HG03520 (cell line): ENCODE measurements around the gene CSNK2B.

ENCODE experiments used
- ATAC-seq: cut with Tn5 transposase; IDR thresholded peaks from one replicate; pipeline ENCODE4 v1.9.1; 2021; ENCODE audit warnings: mild to moderate bottlenecking, moderate library complexity; ENCODE audit not compliant: unreplicated experiment

Gene CSNK2B

GRCh38 chr6:31660381-31661261 is 5.3 kb upstream of the CSNK2B start, which contains the start of gene C6orf47:
C6orf47 (minus strand) TSS chr6:31660778; CDS start chr6:31659947, 831 bp downstream.
- peak; percentile 44 for ATAC-seq

DNA sequence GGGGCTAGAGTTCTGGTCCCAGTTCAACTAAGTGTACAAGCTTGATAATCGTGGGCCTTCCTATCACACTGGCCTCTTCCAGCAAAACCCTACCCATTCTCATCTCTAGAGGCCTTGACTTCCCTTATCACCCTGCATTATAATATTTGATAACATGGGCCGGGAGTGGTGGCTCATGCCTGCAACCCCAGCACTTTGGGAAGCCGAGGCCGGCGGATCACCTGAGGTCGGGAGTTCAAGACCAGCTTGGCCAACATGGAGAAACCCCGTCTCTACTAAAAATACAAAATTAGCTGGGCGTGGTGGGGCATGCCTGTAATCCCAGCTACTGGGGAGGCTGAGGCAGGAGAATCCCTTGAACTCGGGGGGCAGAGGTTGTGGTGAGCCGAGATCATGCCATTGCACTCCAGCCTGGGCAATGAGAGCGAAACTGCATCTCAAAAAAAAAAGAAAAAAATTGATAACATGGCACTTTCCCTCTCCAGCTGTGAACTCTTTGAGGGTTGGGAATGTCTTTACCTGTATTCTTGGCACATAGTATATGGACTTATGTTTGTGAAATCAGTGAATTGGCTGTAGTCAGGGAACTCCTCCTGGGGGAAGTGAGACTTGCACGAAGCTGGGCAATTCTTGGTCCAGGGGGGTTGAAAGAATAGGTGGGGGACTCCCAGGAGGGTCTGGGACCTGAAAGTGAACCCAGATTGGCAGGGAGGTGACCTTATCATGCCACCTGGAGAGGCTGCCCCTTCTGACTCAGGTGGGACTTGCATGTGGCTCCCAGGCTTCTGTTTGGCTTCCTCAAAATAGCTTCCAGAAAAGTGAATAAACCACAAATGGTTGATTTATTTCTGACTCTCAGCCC is 4.4 kb upstream of the CSNK2B start:
- ATAC-seq, result no peak

DNA sequence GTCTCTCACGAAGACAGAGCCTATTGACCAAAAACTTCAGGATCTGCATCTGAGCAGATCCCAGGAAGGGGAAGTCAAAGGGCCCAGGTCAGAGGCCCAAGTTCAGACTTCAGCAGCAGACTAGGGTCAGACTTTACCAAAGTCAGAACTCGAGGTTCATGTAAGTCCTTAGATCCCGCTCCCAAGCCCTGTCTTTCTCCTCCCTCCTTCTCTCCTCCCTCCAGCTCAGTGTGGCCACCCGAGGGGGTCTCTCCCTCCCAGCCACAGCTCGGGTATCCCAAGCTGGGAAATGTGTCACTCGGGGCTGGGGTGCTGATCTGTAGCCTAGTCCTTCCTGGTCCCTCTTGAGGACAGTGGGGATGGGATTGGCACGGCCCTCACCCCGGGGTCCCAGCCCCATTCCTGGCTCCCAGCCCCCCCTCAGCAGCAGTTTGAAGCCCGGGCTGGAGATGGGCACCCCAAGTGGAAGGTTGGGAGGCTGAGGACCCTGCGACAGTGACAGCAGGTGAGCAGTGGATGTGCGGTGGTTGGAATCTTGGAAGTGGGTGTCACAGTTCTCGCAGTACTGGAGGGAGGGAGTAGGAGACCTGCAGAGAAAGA is 3.7 kb upstream of the CSNK2B start:
- no peak for ATAC-seq

DNA sequence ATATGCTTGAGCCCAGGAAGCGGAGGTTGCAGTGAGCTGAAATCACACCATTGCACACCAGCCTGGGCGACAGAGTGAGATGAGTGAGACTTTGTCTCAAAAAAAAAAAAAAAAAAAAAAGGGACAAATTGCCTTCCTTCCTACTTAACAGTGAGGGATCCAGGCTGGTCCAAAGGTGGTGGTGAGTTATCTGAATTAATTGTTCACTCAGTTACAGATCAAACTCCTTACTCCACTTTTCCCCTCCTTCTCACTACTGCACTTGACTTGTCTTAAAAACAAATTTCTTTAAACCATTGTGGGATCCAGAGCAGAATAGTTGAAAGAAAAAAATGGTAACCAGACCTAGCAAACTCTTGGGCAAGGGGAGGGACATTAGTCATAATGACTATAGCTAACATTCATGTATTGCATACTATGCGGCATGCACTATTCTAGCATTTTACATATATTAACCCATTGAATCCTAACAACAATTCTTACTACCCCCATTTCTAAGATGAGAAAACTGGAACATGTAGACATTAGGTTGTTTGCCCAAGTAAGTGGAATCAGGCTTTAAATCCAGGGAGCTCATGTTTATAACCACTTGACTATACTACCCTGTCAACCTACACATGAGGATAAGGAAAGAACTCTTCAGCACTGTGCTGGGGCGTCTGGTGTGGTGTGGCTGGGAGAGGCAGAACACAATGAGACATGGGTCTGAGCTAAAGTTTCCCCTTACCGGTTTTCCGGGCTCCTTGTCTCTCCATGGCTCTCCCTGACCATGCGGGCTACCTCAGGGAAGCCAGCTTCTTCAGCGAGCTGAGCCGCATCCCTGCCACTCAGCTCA is 2.5 kb upstream of the CSNK2B start:
- no peak for ATAC-seq

GRCh38 chr6:31663961-31664789 is 1.7 kb upstream of the CSNK2B start:
- ATAC-seq, result no peak

DNA sequence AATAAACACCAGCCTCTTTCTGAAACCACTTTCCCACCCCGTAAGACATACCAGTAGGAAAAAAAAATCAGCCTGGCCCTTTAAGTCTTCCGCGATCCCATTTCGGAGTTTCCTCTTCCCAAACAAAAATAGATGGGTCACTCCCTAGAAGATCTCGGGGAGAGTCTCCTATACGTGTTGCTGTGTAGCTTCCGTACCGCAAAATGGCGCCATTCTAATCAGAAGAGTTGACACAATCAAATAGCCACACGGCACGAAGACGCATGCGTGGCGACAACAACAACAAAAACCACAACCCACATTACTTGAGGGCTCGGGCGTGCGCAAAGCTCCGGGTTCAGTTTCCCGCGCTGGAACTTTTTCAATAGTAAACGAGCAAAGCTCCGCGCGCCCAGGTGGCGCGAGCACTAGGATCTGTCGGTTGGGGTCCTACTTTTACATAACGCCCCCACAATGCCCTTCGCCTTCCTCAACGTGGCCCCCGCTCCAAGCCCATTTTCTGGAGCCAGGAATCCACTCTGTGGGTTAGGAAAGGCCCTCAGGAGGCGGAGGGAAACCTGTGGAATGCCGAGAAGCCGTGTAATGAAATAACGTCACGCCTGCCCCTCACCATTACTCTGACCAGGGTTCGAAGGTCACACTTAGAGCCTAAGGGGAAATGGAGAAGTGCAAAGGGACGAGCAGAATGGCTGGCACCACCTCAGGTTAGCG is 935 bp upstream of the CSNK2B start, which contains the start of gene GPANK1:
Gene GPANK1 (minus strand): TSS at position 208 of the 711 bp plus-strand sequence. CDS start 519 bp downstream, outside the sequence.
- peak; percentile 28 for ATAC-seq

GRCh38 chr6:31666337-31666965 is 571 bp downstream of the CSNK2B start:
- ATAC-seq, result no peak

DNA sequence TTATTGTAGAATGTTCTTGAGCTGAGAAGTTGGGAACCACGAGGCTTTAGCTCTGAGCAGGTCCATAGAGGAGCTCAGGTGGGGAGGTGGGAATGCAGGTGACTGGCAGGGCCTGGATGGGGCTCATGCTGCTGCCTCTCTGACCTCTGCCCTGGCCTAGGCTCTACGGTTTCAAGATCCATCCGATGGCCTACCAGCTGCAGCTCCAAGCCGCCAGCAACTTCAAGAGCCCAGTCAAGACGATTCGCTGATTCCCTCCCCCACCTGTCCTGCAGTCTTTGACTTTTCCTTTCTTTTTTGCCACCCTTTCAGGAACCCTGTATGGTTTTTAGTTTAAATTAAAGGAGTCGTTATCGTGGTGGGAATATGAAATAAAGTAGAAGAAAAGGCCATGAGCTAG is 3.8 kb downstream of the CSNK2B start, which contains the start of gene LY6G5B:
Gene LY6G5B (plus strand): TSS at position 301 of the 400 bp plus-strand sequence. CDS start 975 bp downstream, outside the sequence.
- no peak for ATAC-seq

DNA sequence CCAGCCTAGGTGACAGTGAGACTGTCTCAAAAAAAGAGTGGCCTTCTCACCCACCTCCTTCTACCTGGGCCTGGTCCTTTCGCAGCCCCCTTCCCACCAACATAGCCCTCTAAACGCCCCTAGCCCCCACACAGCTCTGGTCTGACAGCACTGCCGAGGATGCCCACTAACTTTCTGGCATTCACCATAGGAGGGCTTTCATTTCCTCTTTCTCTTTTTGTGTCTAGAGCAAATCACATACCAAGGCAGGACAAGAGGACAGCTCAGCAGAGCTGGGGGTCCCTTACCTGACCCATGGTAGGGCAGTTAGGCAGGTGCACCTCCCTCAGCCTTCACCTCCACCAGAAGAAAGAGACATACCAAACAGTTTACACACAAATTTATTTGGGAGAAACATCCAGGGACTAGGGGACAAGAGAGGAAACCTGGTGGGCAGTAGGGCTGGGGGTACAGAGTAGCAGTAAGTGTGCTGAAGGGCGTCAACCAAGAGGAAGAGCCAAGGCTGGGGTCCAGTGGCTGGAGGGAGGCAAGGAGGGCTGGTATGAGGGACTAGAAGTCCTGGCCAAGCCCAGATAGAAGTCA is 10.5 kb downstream of the CSNK2B start:
- ATAC-seq, result no peak

- no peak for ATAC-seq
Observed at GRCh38 chr6:31676904-31677303, 11.0 kb downstream of the CSNK2B start.

DNA sequence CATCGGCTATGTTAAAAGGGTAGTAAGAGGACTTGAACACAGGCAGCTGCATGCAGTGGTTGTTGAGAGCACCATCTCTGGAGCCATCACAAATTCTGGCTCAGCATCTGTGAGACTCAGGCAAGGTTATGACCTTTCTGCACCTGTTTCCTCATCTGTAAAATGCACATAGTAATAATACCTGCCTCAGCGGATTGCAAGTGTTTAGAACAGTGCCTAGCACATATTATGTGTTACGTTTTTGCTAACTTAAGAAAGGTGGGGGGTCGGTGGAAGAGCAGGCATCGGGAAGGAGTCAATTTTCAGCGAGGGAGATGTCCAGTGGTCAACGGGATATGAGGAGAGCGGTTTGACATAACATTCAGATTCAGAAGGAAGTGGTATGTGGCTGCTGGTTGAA is 12.1 kb downstream of the CSNK2B start:
- no peak for ATAC-seq

- ATAC-seq, result no peak
Observed at GRCh38 chr6:31680226-31681134, 14.6 kb downstream of the CSNK2B start, which contains the start of gene LY6G5C. LY6G5C (minus strand) TSS chr6:31681067; CDS start chr6:31680373, 694 bp downstream.

- no peak for ATAC-seq
Observed at GRCh38 chr6:31681135-31681671, 15.3 kb downstream of the CSNK2B start.

GRCh38 chr6:31683591-31683990 is 17.7 kb downstream of the CSNK2B start:
- no peak for ATAC-seq

DNA sequence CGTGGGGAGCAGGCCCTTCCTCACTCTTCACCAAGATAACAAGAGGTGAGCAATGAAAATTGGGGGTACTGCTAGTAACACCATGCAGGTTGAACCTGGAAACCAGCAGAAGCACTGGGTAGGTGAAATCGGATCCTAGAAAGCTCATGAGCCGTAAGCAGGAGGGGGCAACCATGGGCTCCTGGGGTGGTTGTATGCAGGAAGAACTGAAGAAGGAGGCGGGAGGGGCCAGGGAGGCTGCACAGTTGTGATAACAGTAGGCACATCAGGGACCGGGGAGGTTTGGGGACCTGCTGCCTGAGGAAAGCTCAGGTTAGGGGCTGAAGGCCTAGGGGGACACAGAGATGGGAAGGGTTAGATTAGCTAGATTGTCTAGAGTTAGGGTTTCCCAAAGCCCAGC is 20.6 kb downstream of the CSNK2B start:
- no peak for ATAC-seq

- no peak for ATAC-seq
Observed at GRCh38 chr6:31687321-31687720, 21.4 kb downstream of the CSNK2B start.
